Heart left ventricle (tissue), 13 donors: ENCODE results near the gene COX6B2.

ENCODE experiments used
- CTCF ChIP-seq, 12 donors: fragments of 200-600 bp; sonication (generic) in 4 of 12; IDR thresholded peaks; one replicate each; pipeline versions ENCODE4 v1.5.0 to v1.8.0; 2018 to 2022; ENCODE audit warnings: antibody characterized with exemption in 12 of 12, mild to moderate bottlenecking in 5 of 12
- POLR2A ChIP-seq, 2 donors: fragments of 450-650 bp; IDR thresholded peaks; one replicate each; pipeline ENCODE4 v1.6.1; 2017; ENCODE audit warnings: antibody characterized with exemption in 2 of 2, mild to moderate bottlenecking in 2 of 2, moderate library complexity in 2 of 2
- donor health status: ischemic (EF 13 %, LVEDD 7.1; RV severe dilation, severe dysfunction).
- donor health status: DM: no; HTN: yes; CAD: no.
- donor health status: DM: no; HTN: no; CAD: no.
- donor health status: ischemic (EF 25% LVEDD 6.9; RV normal size, moderate dysfunction).
- donor health status: ischemic (EF 25% LVEDD 5.7; RV mildly dilated, moderate dysfunction).
- donor health status: ischemic (EF 35%, LVEDD 5.7; RV mildly dilated, moderate dysfunction).
- donor health status: nonischemic (EF 11% LVEDD 7.7; RV severe dilation, severe dysfunction).
- donor health status: DM: yes; HTN: yes; CAD: no.
- donor health status: PGD.
- donor health status: ischemic (EF 29% LVEDD 5.4; RV normal size, mild dysfunction).
- donor health status: nonischemic (EF 23%, LVEDD 6.1; RV moderate dilation, normal function).

- TF ChIP-seq CTCF (IDR thresholded peaks at IDR 0.05) (no peak), POLR2A (IDR thresholded peaks at IDR 0.05) (no peak)
Measured at GRCh38 chr19:55309448-55309847, 45.1 kb downstream of the COX6B2 start.
